Endometrial microvascular endothelial cells (primary cell): ENCODE results near the gene TNRC18. TPM values are rescaled to one million over a fixed set of nuclear protein-coding genes. Genes with fewer than 3 reads are reported as not detected.

Experiments used
- in situ Hi-C: cut with HindIII; loops from 2 replicates; pipeline ENCODE4 v1.10.0; 2017; ENCODE audit warnings: low sequenced_read_pairs, low pct_unique_long_range_greater_than_20kb; ENCODE audit errors: inconsistent ontology term
- total RNA-seq: library from RNA; depleted of rRNA; stranded (reverse); fragments of >200 nt; gene quantifications from one replicate; pipeline ENCODE4 v1.2.3, GENCODE V29; 2015; ENCODE audit errors: inconsistent ontology term

TNRC18 gene
- total RNA-seq, 1 donor from 2014 or later: 20.1 TPM

DNA sequence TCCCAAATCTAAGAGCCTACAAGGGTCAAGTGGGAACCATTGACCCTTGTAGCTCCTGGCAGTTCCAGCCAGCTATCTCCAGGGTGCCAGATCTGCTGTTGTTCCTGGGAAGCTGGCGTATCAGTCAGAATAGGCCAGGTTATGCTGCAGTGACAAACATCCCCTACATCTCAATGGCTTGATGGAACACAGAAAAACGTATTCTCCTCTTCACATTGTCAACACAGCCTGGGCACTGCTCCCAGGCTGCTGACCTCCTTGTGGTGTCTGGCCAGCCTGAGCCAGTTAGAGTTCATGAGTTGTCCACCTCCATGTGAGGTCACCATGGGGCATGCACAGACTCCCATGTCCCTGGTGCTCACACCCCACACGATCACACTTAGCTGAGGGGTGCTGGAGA, 9.5 kb upstream of the TNRC18 start:
- in situ Hi-C loops: no loop called here

DNA sequence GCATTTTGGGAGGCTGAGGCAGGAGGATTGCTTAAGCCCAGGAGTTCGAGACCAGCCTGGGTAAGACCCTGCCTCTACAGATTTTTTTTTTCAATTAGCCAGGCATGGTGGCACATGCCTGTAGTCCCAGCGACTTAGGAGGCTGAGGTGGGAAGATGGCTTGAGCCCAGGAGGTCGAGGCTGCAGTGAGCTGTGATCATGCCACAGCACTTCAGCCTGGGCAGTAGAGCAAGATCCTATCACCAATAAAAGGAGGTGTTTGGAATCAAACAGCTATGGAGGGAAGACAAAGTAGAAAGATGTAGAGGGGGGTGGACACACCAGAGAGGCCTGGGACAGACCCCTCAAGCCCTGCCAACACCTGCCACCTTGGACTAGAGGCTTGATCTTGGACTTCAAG, 9.1 kb upstream of the TNRC18 start:
- in situ Hi-C loops: no loop called here

DNA sequence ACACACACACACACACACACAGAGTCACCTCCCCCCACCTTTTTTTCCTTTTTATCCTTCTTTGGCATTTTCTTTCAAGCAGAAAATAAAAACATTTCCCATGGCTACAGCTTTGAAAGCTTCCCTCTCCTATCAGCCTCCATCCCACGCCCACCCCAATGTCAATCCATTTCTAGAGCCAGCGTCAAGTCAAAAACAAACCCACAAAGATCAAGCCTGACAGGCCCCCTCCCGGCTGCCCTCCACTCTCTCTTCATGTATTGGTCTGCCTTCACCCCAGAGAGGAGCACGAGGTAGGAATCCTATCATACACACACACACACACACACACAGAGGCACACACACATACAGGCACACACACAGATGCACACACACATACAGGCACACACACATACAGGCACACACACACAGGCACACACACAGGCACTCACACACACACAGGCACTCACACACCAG, 8.0 kb upstream of the TNRC18 start:
- in situ Hi-C loops: no loop called here

DNA sequence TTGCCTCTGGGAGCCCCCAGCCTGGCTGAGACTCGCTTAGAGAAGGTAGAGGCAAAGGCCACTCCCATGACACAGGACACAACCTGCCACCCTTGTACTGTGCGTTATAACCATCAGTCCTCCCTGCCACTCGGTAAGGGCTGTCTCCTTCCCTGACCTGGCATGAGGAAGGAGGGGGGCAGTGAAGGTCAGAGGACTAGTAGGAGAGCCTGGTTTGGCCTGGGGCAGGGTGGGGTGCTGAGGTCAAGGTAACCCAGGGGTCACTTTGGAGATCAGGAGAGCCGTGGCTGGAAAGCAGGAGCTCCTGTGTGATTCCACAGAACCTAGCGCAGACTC, 6.9 kb upstream of the TNRC18 start:
- in situ Hi-C loops: no loop called here

DNA sequence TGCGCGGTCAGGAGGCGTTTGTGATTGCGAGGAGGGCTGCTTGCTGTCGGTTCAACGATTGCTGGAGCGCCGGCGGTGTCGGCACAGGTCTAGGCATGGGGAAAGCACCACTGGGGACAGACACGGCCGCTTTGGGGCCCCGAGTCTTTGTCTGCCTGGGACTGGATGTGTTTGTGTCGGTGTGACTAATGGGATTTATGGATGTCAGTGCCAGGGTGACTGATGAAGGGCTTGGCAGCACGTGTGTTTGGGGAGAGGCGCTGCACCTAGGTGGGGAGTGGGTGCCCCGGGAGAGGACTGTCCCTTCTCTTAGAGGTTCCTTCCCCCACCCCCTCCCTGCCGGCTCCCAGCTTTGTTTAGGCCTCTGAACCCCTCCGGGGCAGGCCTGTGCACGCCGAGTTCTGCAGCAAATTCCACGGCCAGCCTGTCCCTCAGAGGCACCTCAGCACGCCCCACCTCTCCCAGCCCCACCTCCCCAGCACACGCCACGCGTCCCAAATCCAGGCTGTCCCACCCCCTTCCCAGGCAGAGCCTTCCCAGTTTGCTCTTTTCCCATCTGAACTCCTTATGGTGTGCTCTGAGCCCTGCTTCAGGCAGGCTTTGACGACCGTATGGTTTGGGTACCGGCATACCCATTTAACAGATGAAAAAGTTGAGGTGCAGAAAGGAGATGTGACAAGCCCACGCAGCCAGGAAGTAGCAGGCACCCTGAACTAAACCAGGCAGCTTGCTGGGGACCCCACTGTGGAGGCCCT, 6.4 kb upstream of the TNRC18 start:
- in situ Hi-C loops: no loop called here

DNA sequence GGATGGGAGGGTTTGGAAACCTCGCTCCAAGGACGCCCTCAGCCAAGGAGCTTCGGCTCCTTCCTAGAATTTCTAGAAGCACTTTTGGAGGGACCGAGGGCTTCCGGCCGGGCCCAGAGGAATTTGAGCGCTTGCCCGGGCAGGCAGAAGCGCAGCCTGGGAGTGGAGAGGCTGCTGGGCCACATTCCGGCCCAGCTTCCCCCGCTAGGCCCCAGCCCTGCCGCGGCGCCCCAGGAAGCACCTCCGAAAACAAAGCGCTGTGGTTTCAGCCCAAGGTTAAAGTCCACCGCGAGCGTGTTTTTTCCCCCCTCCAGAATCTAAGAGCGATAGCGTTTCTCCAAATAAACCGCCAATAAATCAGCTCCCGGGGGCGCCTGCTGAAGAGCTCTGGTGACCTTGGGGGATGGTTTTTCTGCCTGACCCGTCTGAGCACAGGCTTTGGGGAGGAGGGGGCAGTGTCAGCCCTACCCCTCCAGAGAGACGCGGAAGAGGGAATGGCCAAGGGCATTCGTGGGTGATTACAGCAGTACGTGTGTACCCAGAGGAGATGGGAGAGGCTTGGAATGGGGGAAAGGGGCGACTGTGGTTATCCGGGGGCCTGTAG, 5.7 kb upstream of the TNRC18 start:
- in situ Hi-C loops: no loop called here

DNA sequence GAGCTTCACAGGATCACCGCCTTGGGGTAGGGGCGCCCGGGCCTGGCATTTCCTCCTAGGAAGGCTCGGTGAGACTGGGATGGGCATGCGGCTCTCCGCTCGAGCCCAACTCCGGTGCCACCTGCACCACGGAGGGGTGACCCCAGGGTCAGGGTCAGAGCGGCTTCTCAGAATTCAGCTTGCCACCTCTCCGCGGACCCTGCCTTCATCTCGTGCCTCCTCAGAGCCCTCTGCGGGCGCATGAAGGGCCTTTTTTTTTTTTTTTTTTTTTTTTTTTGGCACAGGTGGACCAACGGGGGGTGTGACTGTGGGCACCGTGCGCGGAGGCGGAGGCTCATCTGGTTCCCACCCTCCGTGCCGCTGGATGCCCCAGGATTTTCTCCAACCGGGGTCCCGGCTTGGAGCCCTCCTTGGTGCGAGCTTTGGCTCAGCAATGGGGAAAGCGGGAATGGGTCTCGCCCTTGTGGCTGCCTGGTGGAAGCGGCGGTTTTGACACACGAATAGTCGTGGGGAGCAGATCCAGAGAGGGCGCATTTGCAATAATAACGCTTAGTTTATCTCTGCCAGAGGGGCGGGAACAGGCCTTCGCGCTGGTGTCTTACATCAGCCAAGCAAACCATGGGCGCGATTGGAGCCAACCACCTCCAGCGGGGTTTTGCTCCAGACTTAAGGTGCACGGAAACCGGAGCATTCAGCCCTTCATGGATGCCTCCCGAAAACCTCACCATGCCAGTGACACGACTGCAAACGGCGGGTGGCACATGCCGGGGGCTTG, 5.0 kb upstream of the TNRC18 start:
- in situ Hi-C loops: no loop called here

DNA sequence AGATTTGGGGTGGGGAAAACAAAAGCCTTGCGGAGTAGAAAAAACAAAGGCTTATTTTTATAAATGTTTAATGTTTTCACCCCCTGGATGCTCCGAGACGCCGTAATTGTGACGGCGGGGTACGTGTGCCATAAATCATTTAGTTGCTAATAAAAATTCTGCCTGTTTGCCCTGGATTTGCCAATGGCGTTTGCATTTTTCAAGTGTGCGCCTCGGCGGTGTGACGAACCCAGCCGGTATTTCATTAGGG, 2.5 kb upstream of the TNRC18 start:
- in situ Hi-C loops: no loop called here

DNA sequence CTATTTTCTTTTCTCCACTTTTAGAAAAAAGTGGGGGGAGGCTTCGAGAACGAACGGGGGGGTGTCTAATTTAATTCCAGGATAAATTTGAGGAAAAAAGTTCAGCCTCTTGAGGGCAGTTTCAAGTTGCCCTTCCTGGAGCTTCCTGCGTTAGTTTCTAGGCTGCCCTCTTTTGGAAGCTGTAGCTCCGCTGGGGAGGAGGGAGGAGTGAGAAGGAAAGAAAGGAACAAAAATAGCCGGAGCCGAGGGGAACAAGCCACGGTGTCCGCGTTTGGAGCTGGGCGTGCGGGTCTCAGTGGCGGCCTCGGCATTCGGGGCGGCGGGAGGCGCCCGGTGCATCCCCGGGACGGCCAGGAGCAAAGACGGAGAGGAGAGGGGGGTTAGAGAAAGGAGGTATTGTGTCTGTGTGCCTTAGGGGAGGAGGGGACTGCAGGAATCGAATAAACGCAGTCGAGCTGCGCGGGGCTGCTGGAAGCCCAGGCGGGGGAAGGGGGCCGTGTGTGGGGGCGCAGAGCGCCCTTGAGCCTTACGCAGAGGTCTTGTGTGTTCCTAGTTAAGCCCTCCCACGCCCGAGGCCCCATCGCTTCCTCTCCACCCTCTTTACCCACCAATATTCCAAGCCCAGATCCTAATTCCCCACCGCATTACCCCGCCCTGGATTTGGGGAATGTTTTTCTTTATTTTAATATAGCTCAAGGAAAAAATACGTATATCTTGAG, 2.0 kb upstream of the TNRC18 start:
- in situ Hi-C loops: no loop called here

DNA sequence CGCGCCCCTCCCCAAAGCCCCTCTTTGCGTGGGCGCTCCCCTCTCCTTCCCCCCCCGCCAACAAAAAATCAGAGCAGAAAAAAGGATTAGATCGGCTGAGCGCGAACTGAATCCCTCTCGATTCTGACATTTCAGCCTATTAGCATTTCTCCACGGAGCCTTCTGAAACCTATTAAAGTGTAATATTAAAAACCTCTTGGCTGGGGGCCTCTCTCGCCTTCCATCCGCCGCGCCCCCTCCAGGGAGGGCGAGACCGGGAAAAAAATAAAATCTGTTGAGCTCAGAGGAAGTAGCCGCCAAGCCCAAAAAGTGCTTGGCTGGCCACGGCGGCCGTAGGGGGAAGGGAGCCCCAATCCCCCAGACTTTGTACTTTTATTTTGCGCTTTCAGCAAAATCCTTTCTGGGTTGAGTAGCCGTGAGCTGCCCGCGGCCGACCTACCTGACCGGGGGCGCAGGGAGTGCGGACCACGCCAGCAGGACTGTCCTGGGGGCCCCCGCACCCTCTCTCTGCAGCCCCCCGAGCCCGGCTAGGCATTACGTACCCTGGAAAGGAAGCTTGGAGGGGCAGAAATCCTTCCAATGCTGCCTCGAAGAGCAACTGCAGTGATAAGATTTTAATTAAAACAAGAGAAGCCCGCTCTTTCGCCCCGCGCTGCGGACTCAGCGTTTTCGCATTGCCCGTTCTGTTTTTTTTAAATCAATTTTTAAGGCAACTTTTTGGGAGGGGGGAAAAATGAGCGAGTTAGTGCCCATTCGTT, 1.3 kb upstream of the TNRC18 start:
- in situ Hi-C loops: no loop called here

DNA sequence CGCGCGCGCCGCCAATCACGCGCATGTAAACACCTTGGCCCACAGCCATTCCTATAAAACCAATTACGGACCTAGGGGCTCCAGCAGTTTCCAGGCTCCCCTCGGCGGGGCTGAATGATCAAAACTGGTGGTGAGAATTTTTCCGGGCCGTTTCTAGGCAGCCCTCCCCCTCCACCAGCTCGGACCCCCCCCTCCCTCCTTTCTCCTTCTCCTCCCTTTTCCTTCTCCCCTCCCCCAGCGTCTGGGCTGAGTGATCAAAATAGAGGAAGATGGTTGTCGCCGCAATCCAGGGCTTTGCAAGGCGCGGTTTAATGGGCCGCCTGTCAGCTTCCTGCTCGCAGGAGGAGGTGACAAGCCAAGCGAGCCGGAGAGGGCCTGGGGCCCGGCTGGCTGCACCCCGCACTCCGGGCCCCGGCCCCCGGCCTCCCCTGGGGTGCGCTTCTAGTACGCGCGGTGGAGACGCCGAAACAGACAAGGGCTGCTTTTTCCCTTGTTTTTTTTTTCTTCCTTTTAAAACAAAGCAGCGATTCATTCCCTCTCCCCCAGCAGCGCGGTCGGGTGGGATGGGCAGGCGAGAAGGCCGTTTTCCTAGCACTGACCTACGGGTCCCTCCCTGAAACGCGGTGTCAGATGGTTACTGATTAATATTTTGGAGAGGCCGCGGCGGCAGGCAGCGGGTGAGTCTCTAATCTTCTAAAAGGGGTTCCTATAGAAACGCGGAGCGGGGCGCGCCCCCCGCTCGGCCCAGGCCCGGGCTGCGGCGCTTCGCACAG, 528 bp upstream of the TNRC18 start:
- in situ Hi-C loops: no loop called here

DNA sequence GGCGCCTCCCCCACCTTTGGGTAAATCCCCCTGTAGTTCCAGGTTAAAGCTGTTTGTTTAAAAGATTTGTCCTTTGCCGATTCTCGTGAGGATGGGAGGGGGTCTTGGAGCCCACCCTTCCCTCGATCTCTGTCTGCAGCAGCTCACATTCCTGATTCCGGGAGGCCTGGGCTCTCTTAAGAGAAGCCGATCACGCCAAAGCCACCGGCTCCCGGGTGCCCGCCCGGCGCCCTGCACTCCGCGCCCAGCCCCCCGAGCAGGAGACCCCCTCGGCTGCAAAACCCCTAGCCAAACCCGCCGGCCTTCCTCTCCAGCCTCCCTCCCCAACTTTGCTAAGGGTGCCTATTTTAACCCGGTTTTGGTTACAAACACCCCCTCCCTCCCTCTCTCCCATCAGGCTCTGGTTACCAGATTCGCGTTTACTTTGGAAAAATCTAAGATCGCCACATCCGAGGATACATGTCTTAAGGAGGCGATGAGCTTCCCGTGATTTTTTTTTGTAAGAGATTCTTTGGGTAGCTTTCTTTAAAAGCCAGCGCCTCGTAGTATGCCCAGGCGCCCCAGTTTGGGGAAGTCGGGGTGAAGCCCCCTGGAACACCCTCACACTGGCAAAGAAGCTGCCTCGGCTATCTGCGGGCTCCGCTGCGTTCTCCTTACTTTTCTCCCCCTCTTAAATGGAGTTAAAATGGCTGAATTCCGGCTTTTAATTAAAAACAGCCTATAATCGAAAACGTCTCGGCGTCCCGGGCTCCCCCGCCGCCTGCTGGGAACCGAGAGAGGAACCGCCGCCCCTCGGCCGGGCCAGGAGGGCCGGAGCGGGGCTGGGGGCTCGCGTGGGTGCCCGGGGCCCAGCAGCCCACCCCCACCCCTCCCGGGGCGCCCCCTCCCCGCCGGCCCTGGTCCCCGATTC, 983 bp downstream of the TNRC18 start:
- in situ Hi-C loops: no loop called here

DNA sequence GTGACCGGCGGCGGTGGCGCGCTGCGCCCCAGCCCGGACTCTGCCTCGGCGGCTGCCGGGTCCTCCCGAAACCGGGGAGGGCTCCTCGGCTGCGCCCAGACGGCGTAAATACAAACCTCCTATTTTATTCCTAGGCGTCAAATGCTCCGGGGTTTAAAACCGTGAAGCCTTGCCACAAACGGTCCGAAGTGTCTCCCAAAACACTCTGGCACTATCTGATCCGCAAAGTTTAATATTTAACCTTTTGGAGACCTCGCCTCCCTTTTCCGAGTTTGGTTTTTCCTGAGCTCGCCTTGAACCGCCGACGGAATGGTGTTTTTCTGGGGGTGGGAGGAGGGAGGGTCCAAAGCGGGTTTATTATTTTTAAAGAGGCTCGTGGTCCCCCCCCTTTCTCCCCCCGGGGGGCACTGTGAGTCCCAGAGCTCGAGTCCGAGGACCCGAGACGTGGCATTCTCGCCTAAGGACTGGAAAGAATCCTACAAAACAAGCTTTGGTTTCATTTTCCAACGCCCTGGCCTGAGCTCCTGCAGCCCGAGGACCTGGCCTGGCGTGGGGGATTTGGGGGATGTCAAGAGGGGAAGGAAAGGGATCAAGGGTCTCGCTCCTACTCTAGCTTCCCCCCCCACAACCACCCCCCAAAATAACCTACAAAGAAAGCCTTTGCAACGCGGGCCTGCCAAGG, 1.8 kb downstream of the TNRC18 start:
- in situ Hi-C loops: no loop called here

DNA sequence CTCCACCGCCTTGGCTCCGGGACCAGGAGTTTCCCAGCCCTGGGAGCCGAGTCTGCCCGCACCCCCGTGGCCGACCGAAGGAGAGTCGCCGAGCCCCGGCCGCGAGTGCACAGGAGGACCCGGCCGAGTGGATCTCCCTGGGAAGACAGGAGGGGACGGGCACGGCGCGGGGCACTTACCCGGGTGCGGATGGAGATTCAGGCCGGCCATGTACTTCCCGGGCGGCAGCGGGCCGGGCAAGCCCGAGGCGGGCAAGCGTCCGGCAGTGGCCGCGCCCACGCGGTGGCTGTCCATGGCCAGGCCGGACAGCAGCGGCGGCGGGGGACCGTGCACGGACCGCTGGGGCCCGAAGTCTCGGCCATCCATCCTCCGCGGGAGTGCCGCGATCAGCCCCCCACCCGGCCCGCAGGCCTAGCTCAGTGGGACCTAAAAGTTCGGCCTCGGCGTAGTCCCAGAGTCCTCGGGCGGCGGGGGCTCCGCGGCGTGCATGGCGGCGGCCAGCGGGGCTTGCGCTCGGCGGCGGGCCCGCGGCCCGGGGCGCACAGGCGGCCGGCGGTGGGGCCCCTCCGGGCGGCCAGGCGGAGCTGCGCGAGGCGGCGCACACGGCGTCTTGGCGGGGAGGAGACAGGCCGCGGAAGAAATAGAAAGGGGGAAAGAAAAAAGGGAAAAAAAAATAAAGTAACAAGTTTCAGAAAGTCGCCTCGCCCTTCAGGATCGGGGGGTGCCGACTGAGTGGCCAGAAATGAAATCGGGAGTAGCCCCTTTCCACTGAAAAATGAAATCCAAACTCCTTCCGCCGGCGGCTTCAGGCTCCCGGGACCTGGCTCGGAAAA, 2.5 kb downstream of the TNRC18 start:
- in situ Hi-C loops: no loop called here

DNA sequence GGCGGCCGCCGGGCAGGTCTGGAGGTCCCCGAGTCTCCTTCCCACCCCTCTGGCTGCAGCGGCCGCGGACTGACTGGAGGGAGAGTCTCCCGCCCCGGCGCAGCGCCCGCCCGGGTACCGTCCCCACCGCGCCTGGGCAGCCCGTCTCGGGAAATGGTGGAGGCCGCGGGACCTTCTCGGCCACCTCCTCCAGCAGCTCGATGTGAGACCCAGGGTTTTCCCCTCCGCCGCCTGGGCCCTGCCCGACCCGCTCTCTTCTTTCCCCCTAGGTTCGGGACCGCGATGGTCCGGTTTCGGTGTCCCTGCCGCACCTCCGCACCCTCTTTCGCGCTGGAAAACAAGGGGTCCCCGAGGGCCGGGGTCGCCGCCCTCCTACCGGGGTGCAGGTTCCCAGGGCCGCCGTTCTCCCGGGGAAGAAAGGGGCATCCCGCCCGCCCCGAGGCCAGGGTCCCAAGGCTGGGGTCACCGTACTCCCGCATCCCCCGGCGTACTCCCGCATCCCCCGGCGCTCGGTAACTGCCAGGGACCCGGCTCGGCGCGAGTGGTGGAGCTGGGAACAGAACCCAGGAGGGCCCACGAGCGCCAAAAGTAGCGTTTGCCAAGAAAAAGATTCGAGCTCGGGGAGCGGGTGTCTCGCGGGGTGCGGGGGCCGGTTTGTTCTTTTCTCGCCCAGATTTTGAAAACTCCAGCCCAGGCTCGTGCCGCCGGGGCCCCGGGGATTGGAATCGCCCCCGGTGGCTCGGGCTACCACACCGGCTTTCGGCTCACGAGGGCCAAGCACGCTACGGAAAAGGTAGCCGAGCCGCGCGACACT, 3.4 kb downstream of the TNRC18 start:
- in situ Hi-C loops: no loop called here
